NCI-H1930 (cell line): ENCODE measurements around the gene PITX3.

Experiments used
- DNase-seq, 2 experiments: peaks; one replicate each; lab custom pipeline; 2025; lab: John Stamatoyannopoulos, UW

The PITX3 gene

DNA sequence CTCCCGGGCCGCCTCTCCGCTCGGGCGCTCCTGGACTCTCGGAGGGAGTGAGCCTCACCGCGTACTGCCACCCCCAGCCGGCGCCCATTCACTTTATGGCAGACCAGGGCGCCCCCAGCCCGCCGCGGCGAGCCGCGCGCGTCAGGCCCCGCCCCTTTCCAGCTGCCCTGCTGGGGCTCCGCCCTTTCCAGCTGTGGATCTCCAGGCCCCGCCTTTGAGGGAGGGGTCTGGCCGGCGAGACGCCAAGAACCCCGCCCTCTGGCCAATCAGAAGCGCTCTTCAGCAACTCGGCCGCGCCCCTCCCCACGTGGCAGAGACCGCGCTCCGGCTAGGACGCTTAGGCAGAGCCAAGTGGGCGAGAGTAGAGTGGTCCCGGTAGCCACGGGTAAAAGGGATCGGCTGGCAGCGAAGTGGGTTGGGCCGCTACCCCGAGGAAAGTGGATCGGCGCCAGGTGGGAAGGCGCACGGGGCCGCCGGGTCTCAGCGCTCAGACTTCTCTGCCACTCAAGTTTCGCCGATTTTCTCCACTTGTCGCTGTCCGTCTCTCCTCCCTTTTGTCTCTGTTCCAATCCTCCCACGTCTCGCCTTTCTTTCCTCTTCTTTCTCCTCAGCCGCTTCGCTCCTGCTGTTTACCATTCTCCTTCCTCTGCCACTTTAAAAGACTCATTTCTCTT is at the start of gene PITX3:
PITX3 (minus strand) TSS at position 69 of the 674 bp plus-strand sequence. CDS start 9,432 bp downstream, outside the sequence.
- peak; percentile 75 to 77 for DNase-seq

DNA sequence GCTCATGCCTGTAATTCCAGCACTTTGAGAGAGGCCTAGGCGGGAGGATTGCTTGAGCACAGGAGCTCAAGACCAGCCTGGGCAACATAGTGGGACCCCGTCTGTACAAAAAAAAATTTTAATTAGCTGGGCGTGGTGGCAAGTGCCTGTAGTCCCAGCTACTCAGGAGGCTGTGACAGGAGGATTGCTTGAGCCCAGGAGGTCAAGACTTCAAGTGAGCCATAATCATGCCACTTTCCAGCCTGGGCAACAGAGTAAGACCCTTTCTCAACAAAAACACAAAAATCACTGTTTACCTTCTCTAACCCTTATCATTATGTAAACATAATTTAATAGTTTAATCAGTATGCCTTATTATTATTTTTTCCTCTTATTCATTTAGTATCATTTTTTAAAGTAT is 48.5 kb upstream of the PITX3 start:
- no peak for DNase-seq

DNA sequence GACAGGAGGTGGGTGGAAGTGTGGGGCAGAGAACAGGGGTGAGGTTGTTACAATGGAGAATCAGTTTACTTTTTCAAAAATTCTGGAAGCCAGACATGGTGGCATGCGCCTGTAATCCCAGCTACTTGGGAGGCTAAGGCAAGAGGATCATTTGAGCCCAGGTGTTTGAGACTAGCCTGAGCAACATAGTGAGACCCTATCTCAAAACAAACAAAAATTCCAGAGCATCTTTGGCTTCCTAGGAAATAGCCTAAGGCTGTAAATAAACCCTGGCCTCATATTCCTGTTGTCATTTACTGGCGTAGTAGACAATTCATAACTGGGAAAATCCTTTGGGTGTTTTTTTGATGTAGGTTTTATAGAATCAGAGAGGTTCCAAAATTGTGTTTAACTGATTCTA is 48.0 kb upstream of the PITX3 start:
- no peak for DNase-seq

DNA sequence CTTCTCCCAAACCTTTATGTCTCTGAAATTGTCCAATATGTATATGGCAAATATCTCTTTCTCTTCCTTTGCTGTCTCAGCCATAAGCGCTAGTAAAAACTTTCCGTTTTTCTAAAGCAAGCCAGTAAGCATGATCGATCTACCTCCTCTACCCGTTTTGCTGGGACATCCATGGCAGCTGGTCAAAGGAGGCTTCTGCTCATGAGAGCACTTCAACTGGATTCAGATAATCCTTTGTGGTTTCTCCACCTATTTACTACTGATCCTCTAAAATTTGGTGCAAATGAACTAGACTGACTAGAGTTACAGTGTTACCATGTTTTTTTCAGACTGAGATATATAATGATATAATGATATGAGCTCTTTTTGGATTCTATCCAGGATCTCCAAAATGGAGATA is 46.7 kb upstream of the PITX3 start:
- no peak for DNase-seq

DNA sequence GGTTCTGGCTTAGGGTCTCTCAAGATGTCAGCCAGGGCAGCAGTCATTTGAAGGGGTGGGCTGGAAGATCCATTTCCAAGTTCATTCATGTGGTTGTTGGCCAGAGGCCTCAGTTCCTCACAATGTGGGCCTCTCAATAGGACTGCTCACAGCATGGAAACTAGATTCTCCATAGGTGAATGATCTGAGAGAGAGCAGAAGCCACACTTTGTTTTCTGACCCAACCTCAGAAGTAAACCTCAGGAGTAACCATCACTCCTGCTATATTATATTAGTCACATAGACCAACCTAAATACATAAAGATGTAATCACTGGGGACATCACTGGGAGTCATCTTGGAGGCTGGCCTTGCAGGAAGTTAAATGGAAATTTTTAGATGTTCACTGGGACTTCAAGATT is 46.2 kb upstream of the PITX3 start:
- DNase-seq, result no peak

DNA sequence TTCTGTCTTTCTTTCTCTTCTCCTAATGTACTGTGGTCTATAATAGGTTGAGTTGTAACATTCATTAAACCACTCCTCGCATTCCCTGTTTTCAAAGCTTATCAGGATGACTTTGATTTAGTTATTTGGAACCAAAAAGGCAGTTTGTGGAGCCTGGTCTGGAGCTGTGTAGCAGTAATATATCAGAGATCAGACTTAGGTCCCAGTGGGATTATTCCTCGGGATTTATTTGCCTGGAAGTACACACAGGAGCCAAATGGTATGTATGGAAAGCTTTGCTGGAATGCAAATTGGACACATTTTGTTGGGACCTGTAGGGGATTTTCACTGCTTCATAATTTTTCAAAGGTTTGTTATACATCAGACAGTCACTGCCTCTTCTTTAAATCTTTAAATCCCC is 44.9 kb upstream of the PITX3 start:
- no peak for DNase-seq

DNA sequence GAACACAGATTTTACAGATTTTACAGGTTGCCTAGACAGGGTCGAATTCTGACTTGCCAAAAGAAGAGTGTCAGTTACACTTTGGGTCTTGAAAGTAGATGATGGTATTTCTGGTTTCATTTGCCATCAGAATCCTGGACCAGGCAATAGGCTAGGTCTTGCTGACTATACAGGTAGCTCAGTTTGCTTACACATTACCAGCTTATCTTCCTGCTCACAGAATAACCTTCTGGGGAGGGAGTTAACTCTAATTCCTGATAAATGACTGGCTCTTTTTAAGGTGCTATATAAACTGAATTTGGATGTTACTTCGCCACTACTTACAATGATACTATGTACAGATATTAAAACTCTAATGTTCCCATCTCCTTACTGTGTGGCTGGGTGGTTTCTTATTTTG is 43.8 kb upstream of the PITX3 start:
- DNase-seq, result no peak

DNA sequence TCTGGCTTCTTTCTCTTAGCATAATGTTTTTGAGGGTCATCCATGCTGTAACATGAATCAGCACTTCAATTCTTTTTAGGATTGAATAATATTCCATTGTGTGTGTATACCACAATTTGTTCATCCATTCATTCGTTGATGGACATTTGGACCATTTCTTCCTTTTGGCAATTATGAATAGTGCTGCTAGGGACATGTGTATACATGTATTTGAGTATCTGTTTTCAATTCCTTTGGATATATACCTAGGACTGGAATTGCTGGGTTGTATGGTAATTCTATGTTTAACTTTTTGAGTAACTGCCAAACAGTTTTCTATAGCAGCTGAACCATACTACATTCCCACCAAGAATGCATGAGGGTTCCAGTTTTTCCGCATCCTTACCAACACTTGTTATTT is 43.2 kb upstream of the PITX3 start:
- no peak for DNase-seq

DNA sequence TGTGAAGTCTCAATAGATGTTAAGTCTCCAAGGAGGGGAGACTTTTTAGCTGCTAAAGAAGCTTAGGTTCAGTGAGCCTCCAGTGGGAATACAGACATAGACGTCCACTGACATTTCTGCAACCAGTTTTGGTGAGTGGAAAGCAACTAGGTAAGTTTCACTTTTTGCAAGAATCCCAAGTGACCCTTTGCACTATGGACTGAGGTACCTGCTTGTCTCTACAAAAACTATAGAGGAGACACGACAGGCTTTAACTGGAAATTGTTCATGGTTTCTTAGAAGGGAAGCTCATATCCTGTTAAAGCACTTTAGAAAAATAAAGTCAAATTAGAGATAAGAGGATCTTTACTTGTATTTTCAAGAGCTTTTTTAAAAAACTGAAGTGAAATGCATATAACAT is 42.6 kb upstream of the PITX3 start:
- no peak for DNase-seq

DNA sequence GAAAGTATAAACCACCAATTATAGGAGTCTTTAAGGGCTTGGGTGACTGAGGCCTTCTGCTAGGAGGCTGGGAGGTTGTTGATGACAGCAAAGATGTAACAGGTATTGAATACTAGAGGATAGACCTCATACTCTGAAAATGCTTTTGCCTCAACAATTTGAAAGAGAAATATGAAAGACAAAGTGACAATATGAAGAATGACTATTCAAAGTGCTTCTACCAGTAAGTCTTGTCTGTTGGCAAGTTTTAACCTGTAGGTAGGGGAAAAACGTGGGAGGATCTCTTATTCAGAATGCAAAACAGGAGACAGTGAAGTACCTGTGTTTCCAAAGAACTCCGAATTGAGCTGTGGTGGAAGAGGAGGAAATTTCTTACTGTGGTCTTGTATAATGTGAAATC is 42.2 kb upstream of the PITX3 start:
- no peak for DNase-seq

DNA sequence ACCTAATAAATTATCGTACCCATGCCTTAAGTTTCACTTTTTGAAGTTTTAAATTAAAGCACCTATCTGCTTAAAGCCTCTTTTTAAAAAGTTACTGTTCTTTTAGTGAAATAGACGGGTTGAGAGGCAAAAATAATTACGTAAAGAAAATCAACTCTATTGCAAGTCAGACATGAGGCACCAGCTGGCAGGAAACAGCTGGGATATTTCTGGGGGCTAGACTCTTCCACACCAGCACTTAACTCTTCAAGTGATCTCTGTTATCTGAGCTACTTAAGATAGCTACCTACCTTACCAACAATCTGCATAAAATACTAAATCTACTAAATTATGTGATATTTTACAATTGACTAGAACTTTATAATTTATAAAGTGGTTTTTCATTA is 39.8 kb upstream of the PITX3 start:
- no peak for DNase-seq

DNA sequence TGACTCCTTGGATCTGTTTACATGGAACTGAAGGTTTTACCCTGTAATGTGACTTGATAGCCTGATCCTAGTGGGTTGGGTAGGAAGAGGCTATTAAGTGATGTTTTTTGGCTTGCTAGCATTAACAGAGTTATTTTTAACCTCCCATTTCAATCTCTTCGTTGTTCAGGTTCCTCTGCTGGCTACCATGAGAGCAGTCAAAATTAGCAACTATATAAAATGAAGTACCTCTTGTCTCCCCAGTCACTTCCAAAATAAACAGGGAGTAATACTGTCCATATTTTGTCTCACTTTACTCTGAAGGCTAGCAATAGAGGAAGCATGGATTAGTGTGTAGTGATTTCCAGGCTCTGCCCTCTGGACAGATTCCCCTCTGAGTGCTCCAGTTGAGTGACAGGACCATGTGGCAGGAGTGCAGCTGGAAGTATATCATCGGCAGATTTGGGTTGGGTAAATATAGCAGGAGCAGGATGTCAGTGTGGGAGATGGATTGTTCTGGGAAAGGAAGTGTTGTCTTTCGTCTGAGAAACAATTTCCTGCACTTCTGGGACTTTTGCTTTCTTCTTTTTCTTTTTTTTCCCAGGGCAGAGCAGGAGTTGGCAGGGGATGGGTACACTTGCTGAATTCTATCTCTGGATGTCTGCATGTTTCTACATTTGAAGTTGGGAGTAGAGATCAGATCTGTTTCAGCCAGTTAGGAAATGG is 39.2 kb upstream of the PITX3 start:
- DNase-seq, result no peak

DNA sequence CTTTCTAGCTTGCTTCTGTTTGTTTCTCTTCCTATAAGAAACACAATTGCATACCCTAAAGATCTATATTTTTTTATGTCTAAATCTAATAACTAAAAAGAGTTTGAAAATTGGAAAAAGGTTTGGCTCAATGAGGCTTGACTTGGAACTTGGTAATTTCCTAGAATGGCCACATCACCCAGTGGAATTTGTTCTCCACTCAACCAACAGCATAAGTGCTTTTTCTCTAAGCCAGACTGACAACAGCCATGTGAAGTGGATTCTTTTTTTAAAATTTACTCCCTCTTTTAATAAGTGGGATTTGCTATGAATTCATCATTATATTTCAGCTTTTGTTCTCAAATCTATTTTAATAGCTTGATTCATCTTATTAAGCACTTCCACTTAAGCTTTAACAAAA is 37.8 kb upstream of the PITX3 start:
- no peak for DNase-seq

DNA sequence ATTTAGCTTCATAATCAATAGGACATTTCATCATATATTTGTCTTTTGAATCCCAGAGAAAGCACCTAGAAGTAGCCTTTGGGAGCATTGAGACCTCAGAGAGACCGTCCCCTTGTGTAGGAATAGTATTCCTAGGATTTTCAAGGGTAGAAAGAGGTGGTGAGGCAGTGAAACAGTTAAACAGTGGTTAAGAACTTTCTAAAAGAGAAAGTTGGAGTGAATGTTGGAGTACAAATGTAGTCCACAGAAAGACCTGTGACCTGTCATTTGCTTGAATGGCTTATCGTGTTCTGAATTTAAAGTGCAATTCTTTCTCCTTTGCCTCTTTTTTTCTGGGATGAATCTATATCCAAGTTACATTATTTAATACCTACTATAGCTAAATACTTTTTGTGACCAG is 34.0 kb upstream of the PITX3 start:
- no peak for DNase-seq

DNA sequence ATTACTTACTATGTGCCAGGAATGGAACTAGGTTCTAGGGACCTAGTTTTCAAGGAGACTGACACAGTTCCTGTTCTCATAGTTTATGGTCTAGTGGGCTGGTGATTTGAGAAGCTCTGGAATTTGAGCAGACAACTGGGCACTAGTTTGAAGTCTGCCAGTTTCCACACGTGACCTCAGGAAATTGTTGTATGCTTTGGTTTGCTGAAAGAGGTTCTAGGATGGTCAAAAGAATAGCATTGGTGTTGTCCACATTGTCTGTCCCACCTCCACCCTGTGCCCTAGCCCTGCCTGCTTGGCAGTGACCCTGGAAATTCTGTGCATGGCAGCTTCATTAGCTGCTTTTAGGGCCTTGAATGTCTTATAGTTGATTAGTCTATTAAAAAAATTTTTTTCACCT is 32.8 kb upstream of the PITX3 start:
- no peak for DNase-seq

DNA sequence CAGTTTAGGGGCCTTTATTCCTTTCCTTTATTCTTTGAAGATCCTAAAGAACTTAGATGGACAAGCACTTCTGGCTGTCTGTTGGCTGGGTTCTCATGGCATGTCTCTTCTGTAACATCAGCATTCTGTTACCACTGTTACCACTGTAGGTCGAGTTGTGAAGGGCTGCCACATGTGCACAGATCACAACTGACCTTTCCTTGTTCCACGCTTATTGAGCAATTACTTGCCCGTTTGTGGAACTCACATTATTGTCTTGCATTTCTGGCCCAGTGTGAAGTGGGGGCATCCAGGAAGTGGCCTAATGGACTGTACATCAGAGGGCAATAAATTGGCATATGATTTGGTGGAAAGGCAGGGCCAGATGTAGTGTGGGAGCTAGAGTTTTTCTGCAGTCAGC is 27.7 kb upstream of the PITX3 start:
- no peak for DNase-seq

DNA sequence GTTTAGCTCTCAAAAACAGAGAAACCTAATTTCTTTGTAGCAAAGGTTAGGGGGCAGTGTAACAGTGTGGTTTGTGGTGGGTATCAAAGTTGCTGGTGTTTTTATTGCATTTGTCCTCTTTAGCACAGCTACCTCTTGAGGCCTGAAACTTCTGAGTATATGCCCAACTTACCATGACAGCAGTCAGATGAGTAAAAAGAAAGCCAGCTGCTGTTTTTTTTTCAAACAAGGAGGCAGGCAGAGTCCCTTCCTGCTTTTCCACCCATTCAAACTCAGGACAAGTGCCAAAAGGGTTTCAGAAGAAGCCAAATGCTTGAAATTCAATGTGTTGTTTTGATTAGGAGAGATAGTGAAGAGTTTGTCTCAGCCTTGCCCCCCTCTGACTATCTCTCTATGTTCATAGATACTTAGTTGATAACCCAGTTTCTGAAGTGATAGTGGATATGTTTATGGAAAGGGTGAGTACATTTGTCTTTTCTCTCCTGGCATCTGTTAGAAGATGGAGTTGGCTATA is 27.1 kb upstream of the PITX3 start:
- no peak for DNase-seq

DNA sequence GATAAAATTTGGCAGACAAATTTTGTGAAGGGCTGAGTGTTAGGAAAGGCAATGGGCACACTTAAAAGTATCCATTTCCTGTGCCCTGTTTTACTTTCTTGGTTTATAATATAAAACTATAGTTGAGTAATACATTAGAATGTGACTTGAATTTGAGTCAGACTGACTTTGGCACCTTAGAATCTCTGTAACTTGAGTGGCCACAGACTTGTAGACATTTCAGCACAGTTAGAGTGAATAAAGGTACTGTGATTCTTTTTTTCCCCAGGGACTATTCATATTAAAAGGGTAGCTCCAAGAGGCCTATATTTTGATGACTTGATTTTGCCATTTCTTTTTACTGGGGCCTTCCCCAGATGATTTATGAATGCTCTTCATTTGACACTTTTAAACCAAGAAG is 26.4 kb upstream of the PITX3 start:
- DNase-seq, result no peak

DNA sequence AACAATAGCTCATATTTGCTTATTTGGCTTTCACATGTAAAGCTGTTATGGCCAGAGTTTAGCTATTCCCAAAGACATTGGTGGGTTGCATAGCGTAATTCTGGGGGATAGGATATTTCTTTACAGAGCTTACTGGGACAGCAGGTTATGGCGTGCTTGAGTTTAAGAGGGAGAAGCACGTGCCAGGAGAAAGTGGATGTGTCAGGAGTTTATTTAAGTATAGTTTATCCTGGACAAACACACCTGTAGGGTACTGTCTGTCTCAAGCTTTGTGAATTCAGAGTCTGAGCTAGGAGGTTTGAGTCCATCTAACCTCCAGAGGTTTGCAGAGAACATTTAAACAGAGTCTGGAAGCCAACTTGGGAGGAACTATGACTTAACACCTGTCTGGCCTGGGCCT is 25.4 kb upstream of the PITX3 start:
- DNase-seq, result no peak

DNA sequence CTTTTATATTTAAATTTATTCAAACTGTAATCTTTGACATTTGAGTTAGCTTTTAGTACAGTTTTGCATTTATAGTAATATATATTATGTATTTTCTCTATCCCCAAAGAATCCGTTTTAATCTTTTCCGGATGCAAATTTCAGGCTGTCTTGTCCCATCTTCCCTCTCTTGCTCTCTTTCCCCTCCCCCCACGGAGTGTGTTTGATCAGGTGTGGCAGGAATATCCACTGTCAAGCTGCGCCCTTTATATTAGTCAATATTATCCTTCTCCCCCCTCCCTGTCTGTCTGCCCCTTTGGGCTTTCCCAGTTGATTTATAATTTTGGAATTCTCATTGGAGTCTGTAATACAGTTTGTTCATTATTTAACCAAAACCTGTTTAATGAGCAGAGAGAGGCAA is 23.1 kb upstream of the PITX3 start:
- no peak for DNase-seq

DNA sequence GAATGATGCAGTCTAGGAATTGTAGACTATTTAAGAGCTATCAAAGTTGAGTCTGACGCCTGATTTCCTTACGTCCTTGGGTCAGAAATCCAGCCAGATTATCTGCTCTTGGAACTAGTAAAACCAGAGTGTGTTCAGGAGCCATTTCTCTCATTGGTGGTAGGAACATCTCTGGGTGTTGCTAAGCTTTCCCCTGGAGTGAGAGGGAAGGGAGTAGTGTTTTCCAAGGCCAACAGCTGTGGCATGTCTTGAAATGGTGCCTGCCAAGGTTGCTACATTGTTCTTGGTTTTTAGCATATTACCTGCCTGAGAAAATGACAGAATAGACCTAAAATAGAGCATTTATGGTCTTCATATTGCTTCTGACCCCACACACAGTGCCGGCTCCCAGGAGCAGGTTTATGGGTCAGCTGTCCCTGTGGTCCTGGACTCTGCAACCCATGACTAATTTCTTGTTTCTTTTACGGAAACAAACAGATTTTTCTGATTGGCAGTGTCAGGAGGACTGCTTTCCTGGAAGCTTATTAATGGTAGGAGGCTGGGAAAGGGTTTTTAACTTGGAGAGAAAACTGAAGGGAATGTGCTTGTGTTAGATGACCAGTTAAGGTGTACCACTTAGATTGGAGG is 21.5 kb upstream of the PITX3 start:
- no peak for DNase-seq

DNA sequence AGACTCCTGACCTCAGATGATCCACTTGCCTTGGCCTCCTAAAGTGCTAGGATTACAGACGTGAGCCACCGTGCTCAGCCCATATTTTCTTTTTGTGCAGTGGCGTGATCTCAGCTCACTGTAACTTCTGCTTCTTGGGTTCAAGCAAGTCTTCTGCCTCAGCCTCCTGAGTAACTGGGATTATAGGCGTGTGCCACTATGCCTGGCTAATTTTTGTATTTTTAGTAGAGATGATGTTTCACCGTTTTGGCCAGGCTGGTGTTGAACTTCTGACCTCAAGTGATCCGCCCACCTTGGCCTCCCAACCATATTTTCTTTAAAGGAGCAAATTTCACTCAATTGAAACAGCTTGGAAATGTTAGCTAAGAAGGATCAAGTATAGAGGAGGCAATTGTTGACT is 20.5 kb upstream of the PITX3 start:
- DNase-seq, result no peak

DNA sequence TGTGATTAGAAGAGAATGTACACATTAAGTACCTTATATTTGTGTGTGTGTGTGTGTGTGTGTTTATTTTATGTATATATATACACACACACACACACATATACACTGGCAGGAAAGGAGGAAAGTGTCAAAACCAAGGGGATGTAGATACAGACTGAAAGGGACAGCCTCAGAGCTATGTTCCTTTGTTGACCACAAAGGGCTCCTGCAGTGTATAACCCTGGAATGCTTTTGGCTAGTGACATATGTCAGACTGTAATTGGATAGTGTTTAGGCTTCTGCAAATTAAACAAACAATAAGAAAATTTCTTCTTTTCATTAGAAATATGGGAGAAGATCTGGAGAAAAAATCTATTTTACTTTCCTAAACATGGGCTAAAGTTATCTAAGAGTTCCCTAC is 19.9 kb upstream of the PITX3 start:
- DNase-seq, result no peak
